TTC549 (cell line): ENCODE data around the gene SEC61A2.

Experiments used
- FAIRE-seq: peaks from 2 replicates; lab custom pipeline; 2012; peaks lifted over from hg19 to GRCh38; lab: Jason Lieb, UNC

SEC61A2 gene

GRCh38 chr10:12196531-12197211, 67.2 kb downstream of the SEC61A2 start:
- FAIRE-seq = no peak

DNA sequence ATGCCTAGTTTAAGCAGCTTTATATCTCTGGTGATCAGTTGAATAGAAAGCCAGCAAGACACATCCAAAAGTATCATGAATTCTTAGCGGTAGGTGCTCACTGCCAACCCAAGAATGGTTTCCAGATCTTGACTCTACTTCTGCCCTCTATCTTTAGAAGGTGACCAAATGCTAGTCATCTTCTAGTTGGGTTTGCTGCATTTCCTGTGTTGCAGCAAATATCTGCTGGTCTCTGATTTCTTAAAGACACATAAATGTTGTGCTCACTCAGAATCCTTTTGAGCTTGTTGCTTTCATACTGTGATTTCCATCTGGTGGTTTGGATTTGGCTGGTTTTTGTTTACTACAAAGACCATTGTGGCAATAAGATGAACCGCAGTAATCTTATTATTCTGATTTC, 68.7 kb downstream of the SEC61A2 start:
- no peak for FAIRE-seq

GRCh38 chr10:12200850-12201249, 71.4 kb downstream of the SEC61A2 start:
- FAIRE-seq = no peak

DNA sequence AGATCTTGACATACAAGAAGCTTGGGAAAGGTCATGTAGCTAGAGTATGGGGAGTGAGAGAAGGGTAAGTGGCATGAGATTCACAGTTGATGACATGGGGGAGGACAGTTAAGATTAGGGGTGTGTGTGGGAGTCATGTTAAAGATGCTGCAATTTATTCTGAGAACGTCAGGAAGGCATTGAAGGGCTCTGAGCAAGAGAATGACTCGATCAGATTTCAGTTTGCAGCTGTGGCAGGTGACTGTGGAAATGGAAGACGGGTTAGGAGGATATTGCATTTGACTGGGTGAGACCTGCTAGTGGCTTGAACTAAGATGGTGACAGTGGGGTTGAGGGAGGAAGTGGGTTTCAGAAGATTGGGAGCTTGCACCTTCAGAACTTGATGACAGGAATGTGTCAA, 72.1 kb downstream of the SEC61A2 start:
- no peak for FAIRE-seq

DNA sequence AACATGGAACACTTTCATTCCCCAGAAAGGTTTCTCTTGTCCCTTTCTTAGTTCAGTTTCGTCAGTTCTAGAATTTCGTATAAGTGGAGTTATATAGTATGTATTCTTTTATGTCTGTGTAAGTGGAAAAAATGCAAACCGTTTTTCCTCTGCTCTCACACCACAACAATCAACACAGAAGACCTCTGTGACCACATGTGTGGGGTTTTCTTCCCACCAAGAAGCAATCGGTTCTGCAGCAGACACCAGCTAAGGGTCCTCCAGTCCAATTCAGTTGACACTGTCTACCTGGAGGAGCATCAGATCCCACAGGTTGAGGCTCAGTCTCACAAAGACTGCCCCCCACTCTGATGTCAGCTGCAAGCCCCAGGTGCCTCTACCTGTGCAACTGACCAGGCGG, 72.7 kb downstream of the SEC61A2 start:
- FAIRE-seq = no peak

DNA sequence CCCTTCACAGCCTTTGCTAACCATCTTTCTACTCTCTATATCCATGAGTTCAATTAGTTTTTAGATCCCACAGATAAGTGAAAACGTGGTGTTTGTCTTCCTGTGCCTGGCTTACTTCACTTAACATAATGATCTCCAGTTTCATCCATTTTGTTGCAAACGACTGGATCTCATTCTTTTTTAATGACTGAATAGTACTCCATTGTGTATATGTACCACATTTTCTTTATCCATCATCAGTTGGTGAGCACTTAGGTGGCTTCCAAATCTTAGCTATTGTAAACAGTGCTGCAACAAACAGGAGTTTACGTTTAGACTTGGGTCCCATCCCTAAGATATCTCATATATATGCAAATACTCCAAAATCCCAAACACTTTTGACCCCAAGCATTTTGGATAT, 75.6 kb downstream of the SEC61A2 start:
- no peak for FAIRE-seq

DNA sequence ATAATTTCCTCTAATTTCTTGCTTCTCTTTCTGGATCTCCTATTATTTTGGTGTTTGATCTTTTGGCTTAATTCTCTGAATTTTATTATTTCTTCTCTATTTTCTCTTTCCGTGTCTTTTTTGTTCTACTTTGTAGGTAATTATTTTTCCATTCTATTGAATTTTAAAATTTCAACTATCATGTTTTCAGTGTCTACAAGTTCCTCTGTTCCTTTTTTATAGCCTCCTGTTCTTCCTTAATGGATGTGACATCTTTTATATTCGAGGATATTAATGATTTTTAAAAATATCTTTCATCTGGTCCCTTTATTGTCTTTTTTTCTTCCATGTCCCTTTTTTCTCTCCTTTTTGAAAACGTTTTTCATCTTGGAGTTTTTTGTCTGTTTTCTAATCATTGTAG, 77.6 kb downstream of the SEC61A2 start:
- no peak for FAIRE-seq

- no peak for FAIRE-seq
Measured at GRCh38 chr10:12208460-12208859, 79.0 kb downstream of the SEC61A2 start.

DNA sequence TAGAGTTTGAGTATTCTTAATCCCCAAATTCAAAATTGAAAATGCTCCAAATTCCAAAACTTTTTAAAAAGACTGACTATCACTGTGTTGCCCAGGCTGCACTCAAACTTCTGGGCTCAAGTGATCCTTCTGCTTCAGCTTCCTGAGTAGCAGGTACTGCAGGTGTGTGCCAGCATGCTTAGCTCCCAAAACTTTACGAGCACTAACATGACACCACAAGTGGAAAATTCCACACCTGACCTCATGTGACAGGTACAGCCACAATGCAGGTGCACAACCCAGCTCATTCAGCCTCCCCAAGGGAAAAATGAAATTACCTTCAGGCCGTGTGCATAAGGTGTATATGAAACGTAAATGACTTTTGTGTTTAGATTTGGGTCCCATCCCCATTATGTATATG, 83.0 kb downstream of the SEC61A2 start:
- no peak for FAIRE-seq

- FAIRE-seq = no peak
Measured at GRCh38 chr10:12213621-12214020, 84.1 kb downstream of the SEC61A2 start.

- FAIRE-seq = no peak
Measured at GRCh38 chr10:12214093-12214492, 84.6 kb downstream of the SEC61A2 start.

DNA sequence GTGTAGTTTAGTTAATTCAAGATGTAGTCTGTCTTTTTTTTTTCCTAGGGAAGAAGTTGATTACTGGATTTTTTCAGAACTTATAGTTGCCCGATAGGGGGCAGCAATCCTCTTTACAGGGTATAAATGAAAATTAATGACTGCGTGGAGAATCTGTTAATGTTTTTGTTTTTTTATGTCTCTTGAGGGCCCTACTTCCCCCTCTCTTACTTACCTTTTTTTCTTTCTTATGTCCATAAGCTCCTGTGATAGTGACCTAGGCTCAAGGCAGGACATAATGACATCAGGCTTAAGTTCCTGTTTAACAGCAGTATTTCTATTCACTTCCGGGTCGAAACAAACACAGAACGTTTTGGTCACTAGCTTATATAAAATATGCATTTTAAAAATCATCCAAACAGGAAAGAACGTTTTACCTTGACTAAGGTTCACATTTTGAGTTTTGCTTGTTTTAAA, 85.3 kb downstream of the SEC61A2 start:
- no peak for FAIRE-seq
